Lung microvascular endothelial cell (primary cell): Measurements from ENCODE around the gene ZBTB5. TPM values are rescaled to one million over a fixed set of nuclear protein-coding genes. Genes with fewer than 3 reads are reported as not detected.
"Not testable (repeated sequence)": the region's sequence is repeated elsewhere in the genome, so short reads cannot be mapped to it uniquely, and the experiment has no call there.

Source experiments
- DNase-seq, 2 donors: peaks; one replicate each; pipeline versions ENCODE4 v3.0.0 to v3.0.0-alpha.2; 2010; ENCODE audit warnings: low read depth in 2 of 2
- total RNA-seq: library from RNA; depleted of rRNA; stranded (reverse); fragments of >200 nt; gene quantifications from 2 replicates; pipeline ENCODE4 v1.2.1, GENCODE V29; 2014

ZBTB5 gene, protein sequence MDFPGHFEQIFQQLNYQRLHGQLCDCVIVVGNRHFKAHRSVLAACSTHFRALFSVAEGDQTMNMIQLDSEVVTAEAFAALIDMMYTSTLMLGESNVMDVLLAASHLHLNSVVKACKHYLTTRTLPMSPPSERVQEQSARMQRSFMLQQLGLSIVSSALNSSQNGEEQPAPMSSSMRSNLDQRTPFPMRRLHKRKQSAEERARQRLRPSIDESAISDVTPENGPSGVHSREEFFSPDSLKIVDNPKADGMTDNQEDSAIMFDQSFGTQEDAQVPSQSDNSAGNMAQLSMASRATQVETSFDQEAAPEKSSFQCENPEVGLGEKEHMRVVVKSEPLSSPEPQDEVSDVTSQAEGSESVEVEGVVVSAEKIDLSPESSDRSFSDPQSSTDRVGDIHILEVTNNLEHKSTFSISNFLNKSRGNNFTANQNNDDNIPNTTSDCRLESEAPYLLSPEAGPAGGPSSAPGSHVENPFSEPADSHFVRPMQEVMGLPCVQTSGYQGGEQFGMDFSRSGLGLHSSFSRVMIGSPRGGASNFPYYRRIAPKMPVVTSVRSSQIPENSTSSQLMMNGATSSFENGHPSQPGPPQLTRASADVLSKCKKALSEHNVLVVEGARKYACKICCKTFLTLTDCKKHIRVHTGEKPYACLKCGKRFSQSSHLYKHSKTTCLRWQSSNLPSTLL
- 6.1 and 10.3 TPM in 2 replicates for total RNA-seq

DNA sequence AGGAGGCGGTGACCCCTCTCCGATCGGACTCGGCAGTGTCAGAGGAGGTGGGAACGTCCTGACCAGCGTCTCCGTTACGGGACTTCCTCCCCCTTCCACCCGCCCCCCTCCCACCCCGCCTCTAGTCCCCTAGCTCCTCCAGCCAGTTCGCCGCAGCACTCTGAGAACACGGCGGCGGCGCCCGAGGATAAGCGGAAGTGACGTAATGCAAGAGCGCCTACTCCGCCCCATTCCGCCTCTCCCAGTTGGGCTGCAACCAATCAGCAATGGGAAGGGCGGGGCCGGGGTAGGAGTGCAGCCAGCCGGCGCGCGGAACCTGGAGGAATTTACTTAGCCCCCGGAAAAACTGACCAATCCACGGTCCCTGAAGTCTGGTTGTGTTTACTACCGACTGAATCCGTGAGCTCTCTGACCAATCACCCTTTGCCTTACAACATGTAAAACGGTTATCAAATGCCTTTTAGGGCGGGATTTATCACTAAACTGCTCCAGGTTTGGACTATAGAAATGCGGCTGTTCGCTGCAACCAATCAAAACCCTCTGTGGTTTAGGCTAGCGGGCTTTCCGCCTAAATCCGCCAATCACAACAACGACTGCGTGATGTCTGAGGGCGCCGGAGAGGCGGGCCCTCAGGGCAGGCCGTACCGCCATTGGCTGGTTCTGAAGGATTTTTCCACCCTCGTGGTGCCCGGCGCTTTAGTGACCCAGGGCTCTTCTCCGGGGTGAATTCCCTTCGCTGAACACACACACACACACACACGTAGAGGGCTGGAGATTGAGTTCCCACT, at the start of gene ZBTB5:
ZBTB5 (minus strand) TSS at position 202 of the 788 bp plus-strand sequence. CDS start 22,899 bp downstream, outside the sequence.
- DNase-seq: peak; percentile 99 to 100

DNA sequence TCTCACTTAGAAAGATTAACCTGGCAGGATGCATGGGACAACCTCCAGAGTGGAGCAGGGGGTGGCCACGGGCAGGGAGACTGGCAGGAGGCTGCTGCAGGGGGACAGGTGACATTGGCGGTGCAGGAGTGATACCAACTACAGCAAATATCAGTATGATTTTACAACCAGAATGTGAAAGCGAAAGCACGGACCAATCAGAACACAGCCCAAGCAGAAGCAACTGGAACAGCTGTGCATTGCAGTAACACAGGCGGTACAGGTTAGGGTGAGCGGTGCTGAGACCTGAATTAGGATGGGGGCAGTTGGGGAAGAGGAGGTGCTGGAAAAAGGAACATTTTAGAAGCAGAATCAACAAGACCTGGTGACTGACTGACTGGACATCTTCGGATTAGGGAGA, 49.7 kb upstream of the ZBTB5 start:
- no peak for DNase-seq

DNA sequence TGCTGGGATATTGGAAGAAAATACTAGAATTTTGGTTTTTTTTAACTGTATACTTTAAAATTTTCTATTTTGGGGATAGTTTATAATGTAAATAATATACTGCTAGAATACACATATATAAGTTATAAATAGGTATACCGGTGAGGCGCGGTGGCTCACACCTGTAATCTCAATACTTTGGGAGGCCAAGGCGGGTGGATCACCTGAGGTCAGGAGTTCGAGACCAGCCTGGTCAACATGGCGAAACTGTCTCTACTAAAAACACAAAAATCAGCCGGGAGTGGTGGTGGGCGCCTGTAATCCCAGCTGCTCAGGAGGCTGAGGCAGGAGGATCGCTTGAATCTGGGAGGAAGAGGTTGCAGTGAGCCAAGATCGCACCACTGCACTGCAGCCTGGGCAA, 49.2 kb upstream of the ZBTB5 start:
- not testable (repeated sequence) for DNase-seq

DNA sequence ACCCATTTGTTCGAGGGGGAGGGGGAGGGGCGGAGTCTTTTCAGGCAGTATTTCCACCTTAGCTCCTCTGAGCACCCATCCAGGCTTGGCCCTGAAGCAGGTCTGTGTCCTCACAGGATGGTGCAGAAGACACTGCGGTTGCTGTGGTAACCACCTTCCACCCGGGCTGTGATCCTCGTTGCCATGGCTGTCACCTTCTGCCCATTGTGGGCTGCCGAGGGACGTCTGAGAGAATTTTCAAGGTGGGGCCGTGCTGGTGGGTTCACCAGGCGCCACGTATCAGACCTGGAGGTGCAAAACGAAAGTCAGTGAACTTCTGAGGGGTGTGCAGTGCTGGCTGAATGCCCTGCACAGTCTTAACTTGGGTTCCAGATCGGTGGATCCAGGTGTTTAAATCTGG, 47.2 kb upstream of the ZBTB5 start:
- DNase-seq: no peak

- DNase-seq: no peak
These were observed 46.1 kb upstream of the ZBTB5 start for GRCh38 chr9:37511016-37512010.

GRCh38 chr9:37510053-37510452, 44.8 kb upstream of the ZBTB5 start:
- DNase-seq: not testable (repeated sequence)

DNA sequence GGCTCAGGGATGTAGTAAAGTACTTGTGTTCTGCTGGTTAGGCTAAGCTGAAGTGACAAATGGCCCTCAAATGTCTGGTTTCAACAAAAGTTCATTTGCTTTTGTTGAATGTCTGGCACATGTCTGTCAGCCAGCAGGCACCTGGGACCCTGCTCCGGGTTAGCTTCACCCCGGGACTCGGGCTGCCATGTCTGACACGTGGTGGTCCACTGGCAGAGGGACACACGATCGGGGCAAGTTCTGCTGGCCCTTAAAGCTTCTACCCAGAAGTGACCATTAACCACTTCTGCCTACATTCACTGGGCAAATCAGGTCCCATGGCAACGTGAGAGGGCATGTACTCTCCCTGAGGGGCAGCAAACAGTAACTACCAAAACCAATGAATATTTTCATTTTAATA, 44.3 kb upstream of the ZBTB5 start:
- no peak for DNase-seq

- DNase-seq: no peak
These were observed 43.6 kb upstream of the ZBTB5 start for GRCh38 chr9:37508834-37509206.

- DNase-seq: no peak
These were observed 43.0 kb upstream of the ZBTB5 start for GRCh38 chr9:37508135-37508833.

DNA sequence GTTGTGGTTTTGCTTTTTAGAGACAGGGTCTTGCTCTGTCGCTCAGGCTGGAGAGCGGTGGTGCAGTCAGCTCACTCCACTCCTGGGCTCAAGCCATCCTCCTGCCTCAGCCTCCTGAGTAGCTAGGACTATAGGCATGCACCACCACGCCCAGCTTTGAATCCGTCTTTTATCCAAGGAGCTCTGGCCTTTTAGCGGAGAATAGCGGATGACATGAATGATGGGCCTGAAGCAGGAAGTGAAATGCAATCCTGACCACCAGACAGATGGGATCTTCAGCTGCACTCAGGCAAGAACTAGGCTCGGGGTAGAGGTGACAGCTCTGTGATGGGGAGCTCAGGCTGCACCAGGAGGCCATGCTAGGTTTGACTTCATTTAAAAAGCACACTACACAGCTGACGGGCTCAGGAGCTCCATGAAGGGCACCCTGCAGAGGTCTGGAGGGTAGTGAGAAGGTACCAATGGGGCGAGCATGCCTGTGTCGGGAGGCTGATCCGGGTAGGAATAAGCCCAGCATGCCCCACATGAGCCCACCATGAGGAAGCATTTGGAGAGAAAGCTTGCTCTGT, 42.4 kb upstream of the ZBTB5 start:
- DNase-seq: no peak

DNA sequence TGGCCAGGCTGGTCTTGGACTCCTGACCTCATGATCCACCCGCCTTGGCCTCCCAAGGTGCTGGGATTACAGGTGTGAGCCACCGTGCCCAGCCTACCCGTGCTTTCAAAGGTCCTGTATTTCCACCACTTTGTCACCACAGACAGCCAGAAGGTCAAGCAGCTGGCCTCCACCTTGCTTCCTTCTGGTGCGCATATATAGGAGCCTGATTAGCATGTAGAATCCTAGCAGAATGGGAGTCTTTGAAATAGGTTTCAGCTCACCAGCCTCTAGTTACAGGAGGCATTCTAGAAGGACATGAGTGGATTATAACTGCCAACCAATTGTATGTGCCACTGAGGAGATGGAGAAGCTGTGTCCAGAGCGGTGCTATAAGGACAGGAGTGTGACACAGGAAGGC, 39.4 kb upstream of the ZBTB5 start:
- DNase-seq: no peak

DNA sequence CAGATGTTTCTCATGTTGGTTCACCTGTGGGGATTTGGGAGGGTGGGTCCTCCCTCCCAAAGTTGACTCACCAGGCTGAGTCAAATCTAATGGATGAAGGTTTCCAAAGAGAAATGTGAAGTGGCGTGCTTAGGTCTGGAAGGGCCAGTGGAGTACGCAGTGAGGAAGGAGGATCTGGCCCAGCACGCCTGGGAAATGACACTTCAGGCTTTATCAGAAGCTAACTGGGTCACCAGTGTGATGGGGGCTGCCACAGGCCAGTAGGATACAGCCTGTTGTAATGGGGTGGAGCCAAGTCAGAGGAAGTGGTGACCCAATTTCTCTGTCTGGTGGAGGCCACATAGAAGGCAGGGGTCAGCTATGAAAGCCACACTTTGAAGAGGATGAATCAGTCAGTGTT, 38.5 kb upstream of the ZBTB5 start:
- DNase-seq: peak in 1 of 2 donors; percentile 24

DNA sequence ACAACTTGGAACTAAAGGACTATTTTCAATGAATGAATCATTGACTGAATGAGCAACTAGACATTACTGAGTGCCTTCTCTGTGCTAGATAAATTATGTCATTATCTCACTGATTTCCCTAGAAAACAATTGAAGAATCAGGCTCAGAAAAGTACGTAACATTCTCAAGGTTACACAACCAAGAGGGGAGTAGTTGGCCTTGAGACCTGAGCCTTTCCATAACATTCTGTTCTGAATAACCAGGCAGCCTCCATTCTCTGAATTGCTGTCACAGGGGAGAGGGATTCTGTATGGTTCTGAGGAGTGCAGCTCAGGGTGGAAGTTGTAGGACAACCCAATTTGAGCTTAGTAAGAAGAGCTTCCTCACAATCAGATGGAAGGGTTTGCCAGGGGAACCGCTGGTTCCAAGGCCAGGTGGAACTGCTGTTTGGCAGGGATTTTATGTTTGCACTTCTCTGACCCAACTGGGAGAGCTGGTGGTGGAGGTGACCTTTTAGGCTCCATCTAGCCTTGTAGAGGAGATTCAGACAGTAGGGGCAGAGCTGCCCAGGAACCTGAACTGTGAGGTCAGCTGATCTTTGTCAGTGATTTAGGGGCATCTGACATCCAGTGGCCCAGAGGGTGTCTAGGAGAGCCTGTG, 36.8 kb upstream of the ZBTB5 start:
- DNase-seq: no peak

DNA sequence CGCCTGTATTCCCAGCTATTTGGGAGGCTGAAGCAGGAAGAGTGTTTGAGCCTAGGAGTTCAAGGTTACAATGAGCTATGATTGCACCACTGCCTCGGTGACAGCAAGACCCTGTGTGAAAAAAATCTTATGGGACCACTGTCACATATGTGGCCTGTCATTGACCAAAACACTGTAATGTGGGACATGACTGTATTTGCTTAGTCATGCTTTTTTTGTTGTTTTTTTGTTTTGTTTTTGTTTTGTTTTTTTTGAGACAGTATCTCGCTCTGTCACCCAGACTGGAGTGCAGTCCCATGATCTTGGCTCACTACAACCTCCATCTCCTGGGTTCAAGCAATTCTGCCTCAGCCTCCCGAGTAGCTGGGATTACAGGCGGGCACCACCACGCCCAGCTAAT, 34.0 kb upstream of the ZBTB5 start:
- no peak for DNase-seq

- DNase-seq: no peak
These were observed 33.2 kb upstream of the ZBTB5 start for GRCh38 chr9:37498457-37498856.

GRCh38 chr9:37497320-37497719, 32.1 kb upstream of the ZBTB5 start:
- DNase-seq: no peak

GRCh38 chr9:37496020-37496419, 30.8 kb upstream of the ZBTB5 start:
- DNase-seq: no peak

DNA sequence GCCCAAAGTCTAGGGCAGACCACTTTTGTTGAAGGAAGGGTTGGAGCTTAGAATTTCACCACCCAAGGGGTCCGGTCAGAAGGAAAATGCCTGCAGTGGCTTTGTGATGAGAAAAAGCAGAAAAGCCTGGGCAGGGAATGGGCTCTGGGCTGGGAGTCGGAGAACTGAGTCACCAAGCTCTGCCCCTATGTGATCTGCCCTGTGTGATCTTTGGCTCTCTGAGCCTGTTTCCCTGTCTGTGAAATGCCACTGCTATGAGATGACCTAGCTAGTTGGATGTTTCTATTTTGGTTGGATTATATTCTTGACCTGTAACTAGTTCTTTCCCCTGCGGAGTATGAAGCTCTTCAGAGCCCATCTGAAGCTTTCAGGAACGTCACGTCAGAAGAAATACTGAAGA, 30.3 kb upstream of the ZBTB5 start:
- no peak for DNase-seq

DNA sequence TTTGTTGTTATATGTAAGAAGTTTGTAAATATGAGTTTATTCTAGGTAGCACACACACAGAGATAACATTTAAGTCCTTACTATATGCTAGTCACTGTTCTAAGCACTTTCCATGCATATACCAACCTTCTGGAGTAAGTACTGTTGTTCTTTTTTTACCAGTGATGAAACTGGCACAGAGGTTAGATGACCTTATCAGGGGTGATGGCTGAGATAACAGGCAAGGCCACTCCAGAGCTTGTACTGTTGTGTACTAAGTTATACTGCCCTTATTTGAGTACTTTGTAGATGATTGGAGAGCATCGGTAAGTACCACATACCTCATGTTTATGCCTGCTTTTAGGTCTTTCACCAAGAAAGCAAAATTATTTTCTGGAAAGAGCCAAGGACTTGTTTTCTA, 26.7 kb upstream of the ZBTB5 start:
- DNase-seq: no peak
